Esophagus muscularis mucosa (tissue), 4 donors: ENCODE data around the gene CHCHD5. TPM values are rescaled to one million over a fixed set of nuclear protein-coding genes. Genes with fewer than 3 reads are reported as not detected.
"Not testable (repeated sequence)": the region's sequence is repeated elsewhere in the genome, so short reads cannot be mapped to it uniquely, and the experiment has no call there.

Experiments
- DNase-seq: peaks from one replicate; pipeline ENCODE4 v3.0.0-alpha.2; 2017; ENCODE audit errors: extremely low spot score
- H3K27ac ChIP-seq, 4 donors: fragments of 200-600 bp; sonication (generic); replicated peaks in 1 of 4; 1 replicate in 3 of 4; 2 replicates in 1 of 4; pipeline ENCODE4 v1.5.1; 2016 to 2019; ENCODE audit warnings: mild to moderate bottlenecking in 1 of 4
- H3K27me3 ChIP-seq, 4 donors: fragments of 200-600 bp; sonication (generic); one replicate each; pipeline versions ENCODE4 v1.5.1 to v1.6.0; 2016 to 2019
- H3K36me3 ChIP-seq, 4 donors: fragments of 200-600 bp; sonication (generic); one replicate each; pipeline ENCODE4 v1.5.1; 2016 to 2019
- H3K4me1 ChIP-seq, 4 donors: fragments of 200-600 bp; sonication (generic); one replicate each; pipeline ENCODE4 v1.5.1; 2016 to 2019
- H3K4me3 ChIP-seq, 4 donors: fragments of 200-600 bp; sonication (generic); 1 replicate in 2 of 4; 2 replicates in 2 of 4; pipeline ENCODE4 v1.5.1; 2016 to 2019; ENCODE audit warnings: mild to moderate bottlenecking in 4 of 4, moderate library complexity in 1 of 4
- H3K9me3 ChIP-seq, 4 donors: fragments of 200-600 bp; sonication (generic); 1 replicate in 3 of 4; 2 replicates in 1 of 4; pipeline ENCODE4 v1.5.1; 2016 to 2019
- EP300 ChIP-seq: sonication (generic); formaldehyde crosslinking; IDR thresholded peaks from one replicate; pipeline ENCODE4 v1.6.1; 2017; ENCODE audit warnings: antibody characterized with exemption
- POLR2A ChIP-seq: fragments of 450-650 bp; IDR thresholded peaks from one replicate; pipeline ENCODE4 v1.6.1; 2017; ENCODE audit warnings: antibody characterized with exemption, moderate library complexity, mild to moderate bottlenecking, low read depth
- POLR2AphosphoS5 ChIP-seq, 2 donors: sonication (generic); formaldehyde crosslinking; IDR thresholded peaks; one replicate each; pipeline ENCODE4 v1.6.1; 2017; ENCODE audit warnings: antibody characterized with exemption in 2 of 2
- WGBS: methylation state at CpG from one replicate; pipeline ENCODE4 v1.1.5; 2018; 5-methylcytosine and 5-hydroxymethylcytosine counted together
- intact Hi-C: fragments of 100-400 bp; cut with DNase I; formaldehyde crosslinking; loops from one replicate; pipeline ENCODE4 v1.15.1; 2023
- total RNA-seq, 4 donors: library from RNA; depleted of rRNA; stranded (reverse); fragments of >200 nt; gene quantifications; one replicate each; pipeline versions ENCODE4 v1.1.0 to v1.2.1, GENCODE V29; 2016
- TF ChIP-seq, protein P1 (sequence below), 3 experiments: fragments of 200-600 bp in 2 of 3; fragments of 450-650 bp in 1 of 3; sonication (generic) in 2 of 3; IDR thresholded peaks; one replicate each; pipeline ENCODE4 v1.5.1; 2017 to 2019; ENCODE audit warnings: antibody characterized with exemption in 3 of 3, mild to moderate bottlenecking in 2 of 3, moderate library complexity in 1 of 3

The CHCHD5 gene
- total RNA-seq, 4 donors from 2014 or later = 12.0 to 21.9 (median 16.1) TPM

DNA sequence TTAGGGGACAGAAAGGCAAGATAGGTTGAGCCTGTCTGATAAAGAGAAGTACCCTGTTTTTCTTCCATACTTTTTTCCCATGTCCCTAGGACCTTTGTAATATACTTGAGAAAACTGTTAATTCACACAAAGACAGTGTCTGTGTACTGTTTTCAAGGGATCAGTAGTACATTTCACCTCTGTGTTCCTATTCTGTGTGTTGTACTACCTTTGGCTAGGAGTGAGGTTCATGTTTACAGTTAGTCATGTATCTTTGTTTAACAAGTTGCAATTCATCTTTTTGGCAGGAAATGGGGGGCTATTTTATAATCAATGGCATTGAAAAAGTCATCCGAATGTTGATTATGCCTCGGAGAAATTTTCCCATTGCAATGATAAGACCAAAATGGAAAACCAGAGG lies 35.4 kb upstream of the CHCHD5 start:
- H3K27ac ChIP-seq = no peak overlapping the region
- no peaks in the 10 kb centered on the region for H3K27me3 ChIP-seq
- no peaks in the 10 kb centered on the region for H3K9me3 ChIP-seq
- peaks cover 0 to 2% (median 0%) of the 10 kb centered on the region in 4 donors for H3K4me1 ChIP-seq
- peaks cover 45 to 80% (median 72%) of the 10 kb centered on the region in 4 donors for H3K36me3 ChIP-seq
- WGBS = 97% methylated on average over 2 of the region's 2 CpGs
- DNase-seq = no peak
- TF ChIP-seq POLR2A = no peak
- TF ChIP-seq, protein P1, sequence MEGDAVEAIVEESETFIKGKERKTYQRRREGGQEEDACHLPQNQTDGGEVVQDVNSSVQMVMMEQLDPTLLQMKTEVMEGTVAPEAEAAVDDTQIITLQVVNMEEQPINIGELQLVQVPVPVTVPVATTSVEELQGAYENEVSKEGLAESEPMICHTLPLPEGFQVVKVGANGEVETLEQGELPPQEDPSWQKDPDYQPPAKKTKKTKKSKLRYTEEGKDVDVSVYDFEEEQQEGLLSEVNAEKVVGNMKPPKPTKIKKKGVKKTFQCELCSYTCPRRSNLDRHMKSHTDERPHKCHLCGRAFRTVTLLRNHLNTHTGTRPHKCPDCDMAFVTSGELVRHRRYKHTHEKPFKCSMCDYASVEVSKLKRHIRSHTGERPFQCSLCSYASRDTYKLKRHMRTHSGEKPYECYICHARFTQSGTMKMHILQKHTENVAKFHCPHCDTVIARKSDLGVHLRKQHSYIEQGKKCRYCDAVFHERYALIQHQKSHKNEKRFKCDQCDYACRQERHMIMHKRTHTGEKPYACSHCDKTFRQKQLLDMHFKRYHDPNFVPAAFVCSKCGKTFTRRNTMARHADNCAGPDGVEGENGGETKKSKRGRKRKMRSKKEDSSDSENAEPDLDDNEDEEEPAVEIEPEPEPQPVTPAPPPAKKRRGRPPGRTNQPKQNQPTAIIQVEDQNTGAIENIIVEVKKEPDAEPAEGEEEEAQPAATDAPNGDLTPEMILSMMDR (IDR thresholded peaks at IDR 0.05) = no peak
- no peak for TF ChIP-seq EP300
- TF ChIP-seq POLR2AphosphoS5 (IDR thresholded peaks at IDR 0.05) = no peak
- no peak overlapping the region for H3K4me3 ChIP-seq
- intact Hi-C loops = no loop called here

DNA sequence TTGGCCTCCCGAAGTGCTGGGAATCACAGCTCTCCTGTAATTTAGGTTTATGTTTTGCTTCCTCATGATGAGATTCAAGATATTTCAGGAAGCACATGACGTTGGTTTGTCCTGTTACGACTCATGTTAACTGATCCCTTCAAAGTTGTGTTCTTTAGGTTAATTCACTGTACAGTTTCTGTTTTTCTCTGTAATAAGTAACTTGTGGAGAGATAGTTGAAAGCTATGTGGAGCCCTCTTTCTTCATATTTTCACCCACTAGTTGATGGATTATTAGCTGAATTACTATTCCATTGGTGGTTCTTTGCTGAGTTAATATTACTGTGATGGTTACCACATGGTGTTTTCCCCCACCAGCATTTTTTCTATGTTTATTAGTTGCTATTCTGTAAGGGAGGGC lies 18.3 kb upstream of the CHCHD5 start:
- H3K27ac ChIP-seq = no peak overlapping the region
- H3K36me3 ChIP-seq = peaks cover 29 to 99% (median 89%) of the 10 kb centered on the region in 4 donors
- DNase-seq = no peak
- intact Hi-C loops = no loop called here
- H3K9me3 ChIP-seq = peaks cover 0 to 4% (median 0%) of the 10 kb centered on the region in 4 donors
- TF ChIP-seq POLR2AphosphoS5 (IDR thresholded peaks at IDR 0.05) (no peak), POLR2A (no peak), EP300 (no peak)
- TF ChIP-seq, protein P1 (IDR thresholded peaks at IDR 0.05) = no peak
- H3K27me3 ChIP-seq = no peaks in the 10 kb centered on the region
- H3K4me3 ChIP-seq = no peak overlapping the region
- H3K4me1 ChIP-seq = no peaks in the 10 kb centered on the region
- 86% methylated on average over 3 of the region's 3 CpGs for WGBS

DNA sequence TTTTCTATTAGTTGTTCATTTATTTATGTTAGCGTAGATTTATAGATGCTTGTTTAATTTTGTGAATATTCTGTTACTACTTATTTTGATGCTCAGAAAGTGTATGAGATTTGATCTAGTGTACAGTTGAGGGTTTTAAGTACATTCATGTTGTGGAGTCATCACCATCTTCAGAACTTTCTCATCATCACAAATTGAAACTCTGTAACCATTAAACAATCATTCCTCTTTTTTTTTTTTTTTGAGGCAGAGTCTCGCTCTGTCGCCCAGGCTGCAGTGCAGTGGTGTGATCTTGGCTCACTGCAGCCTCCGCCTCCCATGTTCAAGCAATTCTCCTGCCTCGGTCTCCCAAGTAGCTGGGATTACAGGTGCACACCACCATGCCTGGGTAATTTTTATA lies 17.9 kb upstream of the CHCHD5 start:
- H3K36me3 ChIP-seq = peaks cover 31 to 99% (median 89%) of the 10 kb centered on the region in 4 donors
- 96% methylated on average over 5 of the region's 5 CpGs for WGBS

DNA sequence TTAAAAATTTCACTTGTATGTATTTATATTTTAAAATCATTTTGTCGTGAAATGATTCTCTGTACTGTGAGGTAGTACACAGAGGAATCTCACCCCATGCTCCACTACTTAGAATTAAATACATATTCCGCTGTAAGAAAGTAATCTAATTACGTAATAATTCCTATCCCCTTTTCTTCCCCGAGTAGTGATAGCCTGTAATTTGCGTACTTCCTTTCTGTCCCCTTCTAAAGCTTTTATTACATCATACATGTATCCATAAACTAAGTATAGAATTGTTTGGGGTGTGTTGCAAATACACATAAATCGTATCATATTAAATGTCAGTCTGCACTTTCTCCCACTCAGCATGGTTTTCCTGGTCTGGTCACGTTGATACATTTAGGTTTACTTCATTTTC lies 12.4 kb upstream of the CHCHD5 start:
- TF ChIP-seq, protein P1 (IDR thresholded peaks at IDR 0.05) = no peak
- no peak for TF ChIP-seq POLR2AphosphoS5 (IDR thresholded peaks at IDR 0.05)
- no peak for TF ChIP-seq EP300
- no peak for TF ChIP-seq POLR2A
- WGBS = 84% methylated on average over 7 of the region's 7 CpGs

More for the DNA sequence above, 17.9 kb upstream of the CHCHD5 start:
- H3K9me3 ChIP-seq, H3K4me1 ChIP-seq, H3K27ac ChIP-seq, intact Hi-C loops, H3K4me3 ChIP-seq, H3K27me3 ChIP-seq, DNase-seq: not testable (repeated sequence)

DNA sequence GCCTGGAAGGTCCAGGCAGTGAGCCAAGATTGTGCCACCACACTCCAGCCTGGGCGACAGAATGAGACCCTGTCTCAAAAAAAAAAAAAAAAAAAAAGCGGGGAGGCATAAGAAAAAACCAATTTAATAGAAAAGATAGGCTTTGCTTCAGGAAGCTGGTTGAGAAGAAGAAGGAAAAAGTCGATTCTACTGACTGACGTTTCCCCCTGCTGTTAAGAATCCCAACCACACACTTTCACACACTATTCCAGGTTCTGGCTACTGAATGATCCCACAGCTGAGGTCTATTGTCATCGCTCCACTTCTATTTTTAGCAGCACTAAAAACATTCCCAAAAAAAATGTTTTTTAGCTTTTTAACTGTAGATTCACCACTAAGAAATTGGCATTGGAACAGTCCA lies 6.7 kb upstream of the CHCHD5 start:
- Histone ChIP-seq H3K27ac (no peak overlapping the region), H3K4me3 (no peak overlapping the region), H3K36me3 (peaks cover 26 to 43% (median 38%) of the 10 kb centered on the region in 4 donors), H3K9me3 (no peaks in the 10 kb centered on the region), H3K27me3 (no peaks in the 10 kb centered on the region), H3K4me1 (peaks cover 4 to 6% (median 6%) of the 10 kb centered on the region in 4 donors)
- DNase-seq = no peak
- no peak for TF ChIP-seq EP300
- TF ChIP-seq, protein P1 (IDR thresholded peaks at IDR 0.05) = no peak
- TF ChIP-seq POLR2A = no peak
- TF ChIP-seq POLR2AphosphoS5 (IDR thresholded peaks at IDR 0.05) = no peak
- intact Hi-C loops = no loop called here
- WGBS = 52% methylated on average over 5 of the region's 5 CpGs

More for the DNA sequence above, 12.4 kb upstream of the CHCHD5 start:
- H3K9me3 ChIP-seq = peaks cover 0 to 4% (median 0%) of the 10 kb centered on the region in 4 donors
- DNase-seq = no peak
- intact Hi-C loops = no loop called here
- H3K27me3 ChIP-seq = no peaks in the 10 kb centered on the region
- no peak overlapping the region for H3K27ac ChIP-seq
- no peak overlapping the region for H3K4me3 ChIP-seq
- H3K36me3 ChIP-seq = peaks cover 63 to 100% (median 92%) of the 10 kb centered on the region in 4 donors
- H3K4me1 ChIP-seq = no peaks in the 10 kb centered on the region
